ENCODE measurements around the gene NACA.

DNA sequence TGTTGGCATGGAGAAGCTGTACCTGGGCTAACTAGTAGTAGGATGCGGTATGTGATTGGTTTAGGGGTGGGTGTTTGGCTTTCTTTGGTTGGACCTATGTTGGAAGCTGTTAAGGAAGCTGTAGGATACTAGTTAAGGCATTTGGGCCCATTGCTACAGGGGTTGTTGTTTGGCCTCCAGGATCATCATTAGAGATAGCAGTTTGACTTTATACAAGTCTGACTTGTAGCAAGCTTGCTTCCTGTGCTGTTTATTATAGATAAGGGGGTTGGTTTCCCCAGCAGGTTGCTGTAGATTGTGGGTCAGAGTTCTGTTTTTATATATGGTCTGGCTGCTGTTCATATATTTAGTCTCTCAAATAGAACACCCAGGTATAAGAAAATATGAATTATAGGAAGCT is 28.5 kb upstream of the NACA start:
- TF ChIP-seq, protein P1, sequence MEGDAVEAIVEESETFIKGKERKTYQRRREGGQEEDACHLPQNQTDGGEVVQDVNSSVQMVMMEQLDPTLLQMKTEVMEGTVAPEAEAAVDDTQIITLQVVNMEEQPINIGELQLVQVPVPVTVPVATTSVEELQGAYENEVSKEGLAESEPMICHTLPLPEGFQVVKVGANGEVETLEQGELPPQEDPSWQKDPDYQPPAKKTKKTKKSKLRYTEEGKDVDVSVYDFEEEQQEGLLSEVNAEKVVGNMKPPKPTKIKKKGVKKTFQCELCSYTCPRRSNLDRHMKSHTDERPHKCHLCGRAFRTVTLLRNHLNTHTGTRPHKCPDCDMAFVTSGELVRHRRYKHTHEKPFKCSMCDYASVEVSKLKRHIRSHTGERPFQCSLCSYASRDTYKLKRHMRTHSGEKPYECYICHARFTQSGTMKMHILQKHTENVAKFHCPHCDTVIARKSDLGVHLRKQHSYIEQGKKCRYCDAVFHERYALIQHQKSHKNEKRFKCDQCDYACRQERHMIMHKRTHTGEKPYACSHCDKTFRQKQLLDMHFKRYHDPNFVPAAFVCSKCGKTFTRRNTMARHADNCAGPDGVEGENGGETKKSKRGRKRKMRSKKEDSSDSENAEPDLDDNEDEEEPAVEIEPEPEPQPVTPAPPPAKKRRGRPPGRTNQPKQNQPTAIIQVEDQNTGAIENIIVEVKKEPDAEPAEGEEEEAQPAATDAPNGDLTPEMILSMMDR (IDR thresholded peaks at IDR 0.05): no peak
- no peak for TF ChIP-seq POLR2A (IDR thresholded peaks at IDR 0.05)
